Transverse colon (tissue), 4 donors: Measurements from ENCODE around the gene ARHGAP18. TPM values are rescaled to one million over a fixed set of nuclear protein-coding genes. Genes with fewer than 3 reads are reported as not detected.
A peak's percentile ranks its signal among the peaks of the same experiment; 100 is the strongest.

ENCODE experiments used
- DNase-seq: peaks from one replicate; pipeline ENCODE4 v3.0.0-alpha.2; 2019
- H3K27ac ChIP-seq, 4 donors: fragments of 200-600 bp; sonication (generic); 2 replicates each; pipeline ENCODE4 v1.5.1; 2016 to 2018; ENCODE audit warnings: inconsistent platforms in 4 of 4
- H3K27me3 ChIP-seq: fragments of 200-600 bp; sonication (generic); 2 replicates; pipeline ENCODE4 v1.5.1; 2017; ENCODE audit warnings: inconsistent platforms
- H3K36me3 ChIP-seq, 4 donors: fragments of 200-600 bp; sonication (generic); 2 replicates each; pipeline ENCODE4 v1.5.1; 2017 to 2019; ENCODE audit warnings: inconsistent platforms in 4 of 4
- H3K4me1 ChIP-seq, 4 donors: fragments of 200-600 bp; sonication (generic); 2 replicates each; pipeline ENCODE4 v1.5.1; 2017 to 2020; ENCODE audit warnings: inconsistent platforms in 4 of 4
- H3K4me3 ChIP-seq, 4 donors: fragments of 200-600 bp; sonication (generic); 1 replicate in 1 of 4; 2 replicates in 3 of 4; pipeline versions ENCODE4 v1.5.1 to v1.6.1; 2017 to 2019; ENCODE audit warnings: inconsistent platforms in 4 of 4
- H3K9me3 ChIP-seq, 2 donors: fragments of 200-600 bp; sonication (generic); 2 replicates each; pipeline ENCODE4 v1.5.1; 2017 to 2019; ENCODE audit warnings: inconsistent platforms in 2 of 2
- CTCF ChIP-seq, 5 experiments: fragments of 200-600 bp in 3 of 5; fragments of 450-650 bp in 2 of 5; sonication (generic) in 3 of 5; IDR thresholded peaks; 1 replicate in 2 of 5; 2 replicates in 3 of 5; pipeline ENCODE4 v1.5.1; 2016 to 2017; ENCODE audit warnings: antibody characterized with exemption in 5 of 5, inconsistent platforms in 3 of 5, mild to moderate bottlenecking in 2 of 5, moderate library complexity in 1 of 5
- EP300 ChIP-seq: sonication (generic); formaldehyde crosslinking; IDR thresholded peaks from one replicate; pipeline ENCODE4 v1.6.1; 2017; ENCODE audit warnings: antibody characterized with exemption, low read depth
- POLR2A ChIP-seq: fragments of 450-650 bp; IDR thresholded peaks from one replicate; pipeline ENCODE4 v1.6.1; 2016; ENCODE audit warnings: antibody characterized with exemption, mild to moderate bottlenecking, moderate library complexity
- POLR2AphosphoS5 ChIP-seq, 3 donors: sonication (generic); formaldehyde crosslinking; IDR thresholded peaks; one replicate each; pipeline ENCODE4 v1.6.1; 2016; ENCODE audit warnings: antibody characterized with exemption in 3 of 3
- WGBS, 2 donors: methylation state at CpG; one replicate each; pipeline ENCODE4 v1.1.5; 2018; ENCODE audit warnings: low coverage in 1 of 2; 5-methylcytosine and 5-hydroxymethylcytosine counted together
- in situ Hi-C, 4 donors: fragments of 200-750 bp; cut with MboI; loops; one replicate each; pipeline versions ENCODE4 v1.15.0 to v1.15.1; 2017; ENCODE audit warnings: low sequenced_read_pairs in 3 of 4, low pct_ligation_motif_present in 1 of 4, low pct_unique_long_range_greater_than_20kb in 1 of 4
- intact Hi-C: fragments of 100-400 bp; cut with DNase I; formaldehyde crosslinking; loops from one replicate; pipeline ENCODE4 v1.15.1; 2023; ENCODE audit warnings: low total_unique reads
- total RNA-seq, 4 donors: library from RNA; depleted of rRNA; stranded (reverse); fragments of >200 nt; gene quantifications; one replicate each; pipeline ENCODE4 v1.1.0, GENCODE V29; 2016

ARHGAP18 gene
- total RNA-seq, 4 donors from 2014 or later: 5.2 to 21.8 (median 13.0) TPM

GRCh38 chr6:129614464-129614863 lies 95.5 kb downstream of the ARHGAP18 start:
- Histone ChIP-seq H3K27me3 (no peaks in the 10 kb centered on the region), H3K4me3 (no peak overlapping the region), H3K9me3 (no peaks in the 10 kb centered on the region), H3K36me3 (peaks cover 0 to 10% (median 0%) of the 10 kb centered on the region in 4 donors), H3K27ac (no peak overlapping the region), H3K4me1 (peaks cover 0 to 18% (median 9%) of the 10 kb centered on the region in 4 donors)
- intact Hi-C loops (no loop called here), in situ Hi-C loops (loop anchor here in 2 of 4 donors (25.0 kb wide), 2 partner anchors 123 to 398 kb away; partner anchors contain the start of gene L3MBTL3 (in 1 of the 2))
- 97 to 100% methylated on average over 3 of the region's 3 CpGs for WGBS, 2 donors
- TF ChIP-seq POLR2A: no peak
- TF ChIP-seq EP300: no peak
- no peak for TF ChIP-seq CTCF (IDR thresholded peaks at IDR 0.05)
- no peak for TF ChIP-seq POLR2AphosphoS5 (IDR thresholded peaks at IDR 0.05)
- DNase-seq: no peak

- H3K27ac ChIP-seq: peak overlapping the region; percentile 53 to 67 (median 62)
- in situ Hi-C loops (loop anchor here in 2 of 4 donors (25.0 kb wide), 2 partner anchors 125 to 400 kb away; partner anchors contain the start of gene L3MBTL3 (in 1 of the 2)), intact Hi-C loops (no loop called here)
- H3K4me1 ChIP-seq: peaks cover 0 to 22% (median 10%) of the 10 kb centered on the region in 4 donors
- no peak overlapping the region for H3K4me3 ChIP-seq
- DNase-seq: no peak
- no peaks in the 10 kb centered on the region for H3K9me3 ChIP-seq
- no peaks in the 10 kb centered on the region for H3K27me3 ChIP-seq
- TF ChIP-seq POLR2A (no peak), POLR2AphosphoS5 (IDR thresholded peaks at IDR 0.05) (no peak), EP300 (no peak), CTCF (IDR thresholded peaks at IDR 0.05) (no peak)
- peaks cover 0 to 10% (median 0%) of the 10 kb centered on the region in 4 donors for H3K36me3 ChIP-seq
These were observed 97.5 kb downstream of the ARHGAP18 start for GRCh38 chr6:129612440-129612839.

- WGBS, 2 donors: 76 to 87% methylated on average over 4 of the region's 4 CpGs
- no peaks in the 10 kb centered on the region for H3K36me3 ChIP-seq
These were observed 100.3 kb downstream of the ARHGAP18 start for GRCh38 chr6:129609635-129610034.

More at GRCh38 chr6:129609635-129610034, 100.3 kb downstream of the ARHGAP18 start:
- in situ Hi-C loops: loop anchor here in 2 of 4 donors (25.0 kb wide), 2 partner anchors 128 to 403 kb away; partner anchors contain the start of gene L3MBTL3 (in 1 of the 2)
- H3K9me3 ChIP-seq: no peaks in the 10 kb centered on the region
- TF ChIP-seq POLR2A (no peak), EP300 (no peak), CTCF (IDR thresholded peaks at IDR 0.05) (no peak), POLR2AphosphoS5 (IDR thresholded peaks at IDR 0.05) (no peak)
- H3K4me3 ChIP-seq: no peak overlapping the region
- intact Hi-C loops: loop anchor here (5.0 to 10.0 kb wide), 2 partner anchors 138 to 405 kb away; partner anchors contain the start of gene L3MBTL3
- no peaks in the 10 kb centered on the region for H3K27me3 ChIP-seq
- DNase-seq: no peak
- peaks cover 0 to 22% (median 10%) of the 10 kb centered on the region in 4 donors for H3K4me1 ChIP-seq
- H3K27ac ChIP-seq: no peak overlapping the region
